Tibial artery (tissue), 4 donors: Measurements from ENCODE around the gene ZNF775.

Experiments used
- DNase-seq, 2 donors: peaks; one replicate each; pipeline ENCODE4 v3.0.0-alpha.2; 2019
- H3K27ac ChIP-seq, 2 donors: fragments of 200-600 bp; sonication (generic) in 1 of 2; 1 replicate in 1 of 2; 2 replicates in 1 of 2; pipeline ENCODE4 v1.5.1; 2018 to 2019; ENCODE audit warnings: mild to moderate bottlenecking in 1 of 2
- H3K27me3 ChIP-seq, 2 donors: fragments of 200-600 bp; sonication (generic) in 1 of 2; one replicate each; pipeline versions ENCODE4 v1.5.1 to v1.6.0; 2016 to 2019
- H3K36me3 ChIP-seq, 3 donors: fragments of 200-600 bp; sonication (generic) in 2 of 3; one replicate each; pipeline ENCODE4 v1.5.1; 2016 to 2019; ENCODE audit warnings: mild to moderate bottlenecking in 2 of 3
- H3K4me1 ChIP-seq, 4 donors: fragments of 200-600 bp; sonication (generic) in 2 of 4; 1 replicate in 3 of 4; 2 replicates in 1 of 4; pipeline ENCODE4 v1.5.1; 2016 to 2019
- H3K4me3 ChIP-seq, 2 donors: fragments of 200-600 bp; sonication (generic) in 1 of 2; 1 replicate in 1 of 2; 2 replicates in 1 of 2; pipeline ENCODE4 v1.5.1; 2018 to 2019; ENCODE audit warnings: mild to moderate bottlenecking in 2 of 2
- H3K9me3 ChIP-seq, 3 donors: fragments of 200-600 bp; sonication (generic) in 1 of 3; one replicate each; pipeline ENCODE4 v1.5.1; 2016 to 2019
- CTCF ChIP-seq, 2 experiments: fragments of 200-600 bp in 1 of 2; fragments of 450-650 bp in 1 of 2; IDR thresholded peaks; one replicate each; pipeline ENCODE4 v1.5.1; 2017 to 2019; ENCODE audit warnings: antibody characterized with exemption in 2 of 2, mild to moderate bottlenecking in 1 of 2, moderate library complexity in 1 of 2
- intact Hi-C: fragments of 100-400 bp; cut with DNase I; formaldehyde crosslinking; loops from one replicate; pipeline ENCODE4 v1.15.0; 2023; ENCODE audit warnings: low total_unique reads

Gene ZNF775

GRCh38 chr7:150420987-150421674 is 42.0 kb downstream of the ZNF775 start:
- H3K27ac ChIP-seq = no peak overlapping the region
- DNase-seq = peak; percentile 79 to 82
- intact Hi-C loops = no loop called here

GRCh38 chr7:150421831-150422230 is 42.7 kb downstream of the ZNF775 start:
- no peaks in the 10 kb centered on the region for H3K9me3 ChIP-seq
- H3K27me3 ChIP-seq = no peaks in the 10 kb centered on the region
- TF ChIP-seq CTCF (IDR thresholded peaks at IDR 0.05) = no peak
- no peaks in the 10 kb centered on the region for H3K4me1 ChIP-seq
- intact Hi-C loops = no loop called here
- DNase-seq = no peak
- no peak overlapping the region for H3K4me3 ChIP-seq
- H3K36me3 ChIP-seq = no peaks in the 10 kb centered on the region
- H3K27ac ChIP-seq = no peak overlapping the region

More at GRCh38 chr7:150420987-150421674, 42.0 kb downstream of the ZNF775 start:
- H3K36me3 ChIP-seq = no peaks in the 10 kb centered on the region
- no peaks in the 10 kb centered on the region for H3K4me1 ChIP-seq
- peak; percentile 77 to 84 for TF ChIP-seq CTCF (IDR thresholded peaks at IDR 0.05)
- H3K4me3 ChIP-seq = no peak overlapping the region
- no peaks in the 10 kb centered on the region for H3K27me3 ChIP-seq
- no peaks in the 10 kb centered on the region for H3K9me3 ChIP-seq

DNA sequence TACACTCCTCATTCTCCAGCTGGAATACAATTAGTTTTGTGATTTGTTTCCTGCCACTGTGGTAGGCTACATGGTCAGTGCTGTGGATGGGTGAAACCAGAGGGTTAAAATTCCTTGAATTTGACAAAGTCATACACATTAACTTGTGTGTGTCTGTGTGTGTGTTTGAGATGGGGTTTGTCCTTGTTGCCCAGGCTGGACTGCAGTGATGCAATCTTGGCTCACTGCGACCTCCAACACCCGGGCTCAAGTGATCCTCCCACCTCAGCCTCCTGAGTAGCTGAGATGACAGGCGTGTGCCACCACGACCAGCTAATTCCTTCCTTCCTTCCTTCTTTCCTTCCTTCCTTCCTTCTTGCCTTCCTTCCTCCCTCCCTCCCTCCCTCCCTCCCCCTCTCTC is 46.5 kb downstream of the ZNF775 start:
- no peak for TF ChIP-seq CTCF (IDR thresholded peaks at IDR 0.05)
- DNase-seq = no peak
- H3K4me1 ChIP-seq = peaks cover 0 to 5% (median 0%) of the 10 kb centered on the region in 4 donors
- intact Hi-C loops = no loop called here
- peaks cover 0 to 21% of the 10 kb centered on the region in 2 donors for H3K27me3 ChIP-seq
- no peaks in the 10 kb centered on the region for H3K9me3 ChIP-seq
- H3K4me3 ChIP-seq = no peak overlapping the region
- no peak overlapping the region for H3K27ac ChIP-seq
- no peaks in the 10 kb centered on the region for H3K36me3 ChIP-seq

DNA sequence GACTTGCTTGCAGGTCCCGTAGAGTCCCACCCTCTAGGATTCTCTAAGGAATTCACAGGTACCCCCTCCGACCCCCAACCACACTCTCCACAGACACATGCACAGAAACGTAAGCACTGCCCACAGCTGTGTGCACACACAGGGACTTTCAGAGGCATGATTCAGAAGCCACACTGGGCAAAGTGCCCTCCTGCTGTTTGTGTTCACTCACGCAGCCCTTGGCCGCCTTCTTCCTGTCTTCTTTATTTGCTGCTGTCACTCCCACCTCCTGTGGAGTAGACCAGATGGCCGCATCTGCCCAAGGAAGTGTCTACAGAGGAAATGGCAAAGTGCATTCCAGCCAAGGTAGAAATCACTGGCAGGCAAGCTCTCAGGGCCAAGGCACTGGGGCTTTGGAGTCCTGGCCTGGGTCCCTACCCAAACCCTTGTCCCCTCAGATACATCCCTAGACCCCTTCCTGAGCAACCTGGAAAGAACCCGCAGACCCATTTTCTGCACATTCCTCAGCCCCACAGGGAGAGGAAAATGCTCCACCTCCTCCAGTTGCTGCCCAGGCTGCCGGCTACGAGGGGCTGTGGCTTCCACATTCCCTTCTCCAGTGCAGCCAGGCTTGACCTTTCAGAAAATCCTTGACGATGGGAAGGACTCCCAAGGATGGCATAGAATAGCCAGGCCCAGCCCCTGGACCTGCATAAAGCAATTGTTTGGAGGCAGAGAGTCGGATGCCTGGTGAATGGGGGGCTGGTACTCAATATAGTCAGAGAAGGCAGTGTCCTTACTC is 49.7 kb downstream of the ZNF775 start:
- peak in 1 of 2 donors; percentile 59 for DNase-seq
- H3K36me3 ChIP-seq = no peaks in the 10 kb centered on the region
- H3K27me3 ChIP-seq = peaks cover 0 to 26% of the 10 kb centered on the region in 2 donors
- H3K27ac ChIP-seq = no peak overlapping the region
- H3K4me1 ChIP-seq = peaks cover 0 to 5% (median 0%) of the 10 kb centered on the region in 4 donors
- H3K4me3 ChIP-seq = no peak overlapping the region
- no peak for TF ChIP-seq CTCF (IDR thresholded peaks at IDR 0.05)
- H3K9me3 ChIP-seq = no peaks in the 10 kb centered on the region
- intact Hi-C loops = no loop called here

- intact Hi-C loops = no loop called here
- Histone ChIP-seq H3K4me3 (no peak overlapping the region), H3K4me1 (peaks cover 0 to 5% (median 0%) of the 10 kb centered on the region in 4 donors), H3K27me3 (peaks cover 0 to 26% of the 10 kb centered on the region in 2 donors), H3K36me3 (no peaks in the 10 kb centered on the region), H3K9me3 (no peaks in the 10 kb centered on the region), H3K27ac (no peak overlapping the region)
- DNase-seq = no peak
- TF ChIP-seq CTCF (IDR thresholded peaks at IDR 0.05) = no peak
Observed at GRCh38 chr7:150429699-150430098, 50.6 kb downstream of the ZNF775 start.
